Activated CD8-positive, alpha-beta T cell treated with anti-CD3 and anti-CD28 coated beads, Interleukin-2, amount 10 ng/mL, durations not matched to agents 7 days and 5 days (primary cell): ENCODE results near the gene RIMS3. TPM values are rescaled to one million over a fixed set of nuclear protein-coding genes. Genes with fewer than 3 reads are reported as not detected.
"Not testable (repeated sequence)": the region's sequence is repeated elsewhere in the genome, so short reads cannot be mapped to it uniquely, and the experiment has no call there.

Experiments
- ATAC-seq: fragments of 150-1000 bp; cut with Tn5 transposase; one replicate; pipeline ENCODE4 v1.10.0; 2021; ENCODE audit warnings: moderate library complexity
- CTCF ChIA-PET: fragments of 350-600 bp; sonication (Branson Sonifier 250); formaldehyde crosslinking; loops from one replicate; lab custom pipeline; 2021; ENCODE audit warnings: antibody characterized with exemption; lab: Charles Lee
- POLR2A ChIA-PET: fragments of 350-600 bp; sonication (Branson Sonifier 250); formaldehyde crosslinking; loops from one replicate; lab custom pipeline; 2021; ENCODE audit warnings: antibody characterized with exemption; lab: Charles Lee
- DNase-seq: peaks from one replicate; pipeline ENCODE4 v3.0.0-alpha.2; 2020
- H3K27ac Mint-ChIP-seq: one replicate; pipeline ENCODE4 v1.8.0; 2021; ENCODE audit warnings: mild to moderate bottlenecking, mixed read lengths
- H3K27me3 Mint-ChIP-seq: one replicate; pipeline ENCODE4 v1.8.0; 2021; ENCODE audit warnings: low read depth, mixed read lengths
- H3K36me3 Mint-ChIP-seq: one replicate; pipeline ENCODE4 v1.8.0; 2021; ENCODE audit warnings: low read depth, mixed read lengths
- H3K4me1 Mint-ChIP-seq: one replicate; pipeline ENCODE4 v1.8.0; 2021; ENCODE audit warnings: low read depth, mixed read lengths
- H3K4me3 Mint-ChIP-seq: one replicate; pipeline ENCODE4 v1.8.0; 2021; ENCODE audit warnings: mild to moderate bottlenecking, mixed read lengths
- H3K9me3 Mint-ChIP-seq: one replicate; pipeline ENCODE4 v1.8.0; 2022; ENCODE audit warnings: mixed read lengths; ENCODE audit not compliant: insufficient read depth
- total RNA-seq, 2 experiments: library from RNA; stranded (reverse); gene quantifications; one replicate each; pipeline ENCODE4 v1.2.3, GENCODE V29; 2021

RIMS3 gene
- total RNA-seq, 2 experiments from 2014 or later = 4.7 to 6.2 TPM

DNA sequence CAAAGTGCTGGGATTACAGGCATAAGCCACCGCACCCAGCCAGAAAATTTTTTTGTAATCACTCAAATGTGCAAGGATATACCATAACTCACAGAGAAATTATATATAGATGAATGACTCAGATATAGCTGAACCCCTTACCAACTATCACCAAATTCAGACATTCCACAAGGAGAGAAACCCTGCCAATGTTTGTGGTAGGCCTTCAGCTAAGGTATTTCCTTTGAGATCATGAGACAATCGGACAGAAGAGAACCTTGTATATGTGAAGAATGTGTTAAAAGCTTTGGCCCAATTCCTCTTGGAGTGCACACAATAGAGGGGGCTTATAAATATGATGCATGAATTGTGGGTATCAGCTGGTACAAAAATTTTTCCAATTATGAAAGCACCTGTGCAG lies 83.4 kb downstream of the RIMS3 start:
- H3K27ac Mint-ChIP-seq = no peak overlapping the region
- CTCF ChIA-PET = interaction anchor here (1.2 to 1.9 kb wide), 3 partner anchors 11 to 192 kb away, joined by 3 to 5 read pairs (median 4); no protein-coding TSS in a partner anchor
- POLR2A ChIA-PET = no interaction called here
- H3K4me1 Mint-ChIP-seq = peaks cover 9% of the 10 kb centered on the region
- H3K36me3 Mint-ChIP-seq = no peaks in the 10 kb centered on the region
- no peak overlapping the region for H3K4me3 Mint-ChIP-seq
- no peaks in the 10 kb centered on the region for H3K9me3 Mint-ChIP-seq
- no peak for DNase-seq
- peaks cover 10% of the 10 kb centered on the region for H3K27me3 Mint-ChIP-seq
- ATAC-seq = no peak

DNA sequence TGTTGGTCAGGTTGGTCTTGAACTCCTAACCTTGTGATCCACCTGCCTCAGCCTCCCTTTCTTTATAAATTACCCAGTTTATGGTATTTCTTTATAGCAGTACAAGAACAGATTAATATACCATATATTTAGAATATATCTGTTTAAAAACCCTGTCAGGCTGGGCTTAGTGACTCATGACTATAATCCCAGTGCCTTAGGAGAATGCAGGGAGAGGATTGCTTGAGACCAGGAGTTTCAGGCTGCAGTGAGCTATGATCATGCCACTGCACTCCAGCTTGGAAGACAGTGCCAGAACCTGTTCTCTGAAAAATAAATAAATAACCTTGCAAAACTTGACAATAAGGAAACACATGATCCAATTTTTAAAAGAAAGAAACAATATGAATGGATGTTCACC lies 90.1 kb downstream of the RIMS3 start:
- Mint-ChIP-seq H3K4me3 (no peak overlapping the region), H3K27ac (no peak overlapping the region), H3K36me3 (peaks cover 1% of the 10 kb centered on the region), H3K9me3 (peaks cover 5% of the 10 kb centered on the region), H3K27me3 (peaks cover 10% of the 10 kb centered on the region), H3K4me1 (no peaks in the 10 kb centered on the region)
- ATAC-seq (no peak), DNase-seq (no peak)
- POLR2A ChIA-PET = no interaction called here
- CTCF ChIA-PET = no interaction called here

DNA sequence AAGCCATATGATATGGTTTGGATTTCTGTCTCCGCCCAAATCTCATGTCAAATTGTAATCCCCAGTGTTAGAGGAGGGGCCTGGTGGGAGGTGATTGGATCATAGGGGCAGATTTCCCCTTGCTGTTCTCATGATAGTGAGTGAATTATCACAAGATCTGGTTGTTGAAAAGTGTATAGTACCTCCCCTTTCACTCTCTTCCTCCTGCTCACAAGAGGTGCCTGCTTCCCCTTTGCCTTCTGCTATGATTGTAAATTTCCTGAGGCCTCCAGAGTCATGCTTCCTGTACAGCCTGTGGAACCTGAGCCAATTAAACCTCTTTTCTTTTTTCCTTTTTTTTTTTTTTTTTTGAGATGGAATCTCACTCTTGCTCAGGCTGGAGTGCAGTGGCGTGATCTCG lies 90.7 kb downstream of the RIMS3 start:
- POLR2A ChIA-PET, H3K4me1 Mint-ChIP-seq, DNase-seq, ATAC-seq, CTCF ChIA-PET, H3K9me3 Mint-ChIP-seq, H3K27ac Mint-ChIP-seq, H3K4me3 Mint-ChIP-seq, H3K36me3 Mint-ChIP-seq: not testable (repeated sequence)
- H3K27me3 Mint-ChIP-seq = peaks cover 10% of the 10 kb centered on the region

Other genes starting within 250 kb of the RIMS3 start
- gene ZFP69B, start 215.2 kb downstream of the RIMS3 start, total RNA-seq = 1 to 10 TPM; 3.6 to 3.8 TPM
- gene ZFP69, start 188.4 kb downstream of the RIMS3 start, total RNA-seq = 1 to 10 TPM; 2.2 to 2.7 TPM
- gene EXO5, start 156.9 kb downstream of the RIMS3 start, total RNA-seq = 10 to 100 TPM; 21.0 to 24.2 TPM
- 1 to 10 TPM; 6.1 to 7.9 TPM for gene ZNF684, start 134.0 kb downstream of the RIMS3 start, total RNA-seq
- gene NFYC, start 26.0 kb upstream of the RIMS3 start, total RNA-seq = 10 to 100 TPM; 71.5 to 74.4 TPM
- under 1 TPM; 0.73 to 0.87 TPM for gene KCNQ4, start 118.1 kb upstream of the RIMS3 start, total RNA-seq
- 1 to 10 TPM; 9.1 to 10.0 TPM for gene CITED4, start 196.7 kb upstream of the RIMS3 start, total RNA-seq